Measurements from ENCODE around the gene AQP6. TPM values are rescaled to one million over a fixed set of nuclear protein-coding genes. Genes with fewer than 3 reads are reported as not detected.

The AQP6 gene
- total RNA-seq, 1 experiment from 2014 or later: not detected

DNA sequence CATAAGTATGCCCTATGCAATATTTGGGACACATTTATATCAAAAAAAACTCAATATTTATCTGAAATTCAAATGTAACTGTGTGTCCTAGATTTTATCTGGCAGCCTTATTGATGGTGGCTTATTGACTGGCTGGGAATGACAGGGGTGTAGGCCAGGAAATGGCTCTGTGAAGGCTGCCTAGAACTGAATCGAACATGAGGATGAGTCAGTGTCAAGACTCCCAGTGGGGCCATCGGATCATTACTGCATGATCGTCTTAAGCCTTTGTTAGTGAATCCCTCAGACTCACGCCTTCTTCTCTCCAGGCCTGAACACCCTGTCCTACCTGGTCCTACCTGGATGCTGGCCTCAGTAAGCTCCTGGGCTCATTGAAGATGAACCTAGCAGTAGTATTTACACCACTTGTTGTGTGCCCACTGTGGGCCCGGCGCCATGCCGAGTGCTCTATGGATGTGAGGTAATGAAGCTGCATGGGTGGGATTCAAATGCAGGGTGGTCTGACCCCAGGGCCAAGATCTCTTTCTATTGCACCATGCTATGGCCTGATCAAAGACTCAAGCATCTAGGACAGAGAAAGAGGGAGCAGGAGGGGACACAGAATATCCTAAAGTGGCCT, 48.0 kb upstream of the AQP6 start:
- Histone ChIP-seq H3K36me3 (ENCODE audit: low read depth) (no peaks in the 10 kb centered on the region), H3K27ac (no peak overlapping the region), H3K9me2 (ENCODE audit: insufficient read depth) (no peaks in the 10 kb centered on the region), H3K79me2 (ENCODE audit: low read depth) (no peaks in the 10 kb centered on the region), H3K9me3 (ENCODE audit: insufficient read depth, low read depth) (no peaks in the 10 kb centered on the region), H3K27me3 (ENCODE audit: insufficient read depth, low read depth) (no peaks in the 10 kb centered on the region), H3K4me2 (no peak overlapping the region), H2AFZ (no peak overlapping the region), H3K4me1 (replicated peaks; ENCODE audit: insufficient read depth) (no peaks in the 10 kb centered on the region; the same call in 1 of the 2 replicates), H3K4me3 (no peak overlapping the region), H3F3A (ENCODE audit: insufficient read depth, low read depth) (no peaks in the 10 kb centered on the region), H4K20me1 (ENCODE audit: insufficient read depth) (no peaks in the 10 kb centered on the region)
- ChIA-PET POLR2A (ENCODE audit: unreplicated experiment) (no interaction called here), CTCF (no interaction called here)
- intact Hi-C loops (cut with micrococcal nuclease; ENCODE audit: unreplicated experiment): no loop called here
- TF ChIP-seq CTCF (conservative IDR thresholded peaks at IDR 0.05): no peak
- TF ChIP-seq EZH2 (IDR thresholded peaks at IDR 0.05; ENCODE audit: low read depth): no peak
- DNase-seq: no peak
- no TSS peak for BruUV-seq (replicated peaks)

GRCh38 chr12:49925433-49926204, 47.1 kb upstream of the AQP6 start:
- Histone ChIP-seq H3K79me2 (ENCODE audit: low read depth) (no peaks in the 10 kb centered on the region), H4K20me1 (ENCODE audit: insufficient read depth) (no peaks in the 10 kb centered on the region), H3K27ac (no peak overlapping the region), H2AFZ (no peak overlapping the region), H3K4me3 (no peak overlapping the region), H3K27me3 (ENCODE audit: insufficient read depth, low read depth) (no peaks in the 10 kb centered on the region), H3K9me2 (ENCODE audit: insufficient read depth) (no peaks in the 10 kb centered on the region), H3K4me2 (no peak overlapping the region), H3F3A (ENCODE audit: insufficient read depth, low read depth) (no peaks in the 10 kb centered on the region), H3K4me1 (replicated peaks; ENCODE audit: insufficient read depth) (no peaks in the 10 kb centered on the region), H3K9me3 (ENCODE audit: insufficient read depth, low read depth) (no peaks in the 10 kb centered on the region), H3K36me3 (ENCODE audit: low read depth) (no peaks in the 10 kb centered on the region)
- intact Hi-C loops (cut with micrococcal nuclease; ENCODE audit: unreplicated experiment): no loop called here
- TF ChIP-seq EZH2 (IDR thresholded peaks at IDR 0.05; ENCODE audit: low read depth) (no peak), CTCF (conservative IDR thresholded peaks at IDR 0.05) (no peak)
- ChIA-PET POLR2A (ENCODE audit: unreplicated experiment) (no interaction called here), CTCF (no interaction called here)
- DNase-seq: no peak
- no TSS peak for BruUV-seq (replicated peaks)

DNA sequence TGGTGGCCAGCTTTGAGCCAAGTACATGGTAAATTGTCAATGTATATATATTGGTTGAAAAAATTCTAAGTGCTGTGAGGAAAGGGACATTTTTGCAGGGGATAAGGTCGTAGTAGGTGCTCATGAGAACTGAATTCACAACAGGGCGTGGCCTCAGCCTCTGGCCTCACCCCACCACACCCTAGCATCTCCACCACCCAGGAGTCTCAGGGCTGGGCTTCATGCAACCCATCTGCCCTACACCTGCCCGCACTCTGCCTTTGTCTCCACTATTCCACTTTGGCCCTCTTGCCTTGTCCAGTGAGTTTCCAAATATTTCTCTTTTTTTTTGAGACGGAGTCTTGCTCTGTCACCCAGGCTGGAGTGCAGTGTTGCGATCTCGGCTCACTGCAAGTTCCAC, 44.3 kb upstream of the AQP6 start:
- Histone ChIP-seq H3K36me3 (ENCODE audit: low read depth) (no peaks in the 10 kb centered on the region), H3K9me3 (ENCODE audit: insufficient read depth, low read depth) (no peaks in the 10 kb centered on the region), H3K27ac (no peak overlapping the region), H3K79me2 (ENCODE audit: low read depth) (no peaks in the 10 kb centered on the region), H3F3A (ENCODE audit: insufficient read depth, low read depth) (no peaks in the 10 kb centered on the region), H2AFZ (no peak overlapping the region), H3K9me2 (ENCODE audit: insufficient read depth) (no peaks in the 10 kb centered on the region), H3K4me3 (no peak overlapping the region), H3K27me3 (ENCODE audit: insufficient read depth, low read depth) (no peaks in the 10 kb centered on the region), H4K20me1 (ENCODE audit: insufficient read depth) (no peaks in the 10 kb centered on the region), H3K4me1 (replicated peaks; ENCODE audit: insufficient read depth) (peaks cover under 1% of the 10 kb centered on the region), H3K4me2 (no peak overlapping the region)
- ChIA-PET POLR2A (ENCODE audit: unreplicated experiment) (no interaction called here), CTCF (interaction anchor here (0.8 to 1.2 kb wide), 2 partner anchors 14 to 34 kb away, joined by 3 to 4 read pairs; no protein-coding TSS in a partner anchor)
- TF ChIP-seq EZH2 (IDR thresholded peaks at IDR 0.05; ENCODE audit: low read depth) (no peak), CTCF (conservative IDR thresholded peaks at IDR 0.05) (no peak)
- no peak for DNase-seq
- intact Hi-C loops (cut with micrococcal nuclease; ENCODE audit: unreplicated experiment): no loop called here
- BruUV-seq (replicated peaks): no TSS peak
